Calu3 (cell line): ENCODE data around the gene CDADC1. TPM values are rescaled to one million over a fixed set of nuclear protein-coding genes. Genes with fewer than 3 reads are reported as not detected.
"Not testable (repeated sequence)": the region's sequence is repeated elsewhere in the genome, so short reads cannot be mapped to it uniquely, and the experiment has no call there.

ENCODE experiments used
- BruUV-seq: library from RNA; stranded (reverse); fragments of 400-500 nt; replicated peaks from 2 replicates; lab custom pipeline; 2021; lab: Mats Ljungman, UMichigan
- CTCF ChIA-PET: fragments of 300-600 bp; sonication (Branson Sonifier 250); formaldehyde crosslinking; loops from one replicate; lab custom pipeline; 2022; ENCODE audit warnings: antibody characterized with exemption; lab: Charles Lee
- DNase-seq: peaks from one replicate; pipeline ENCODE4 v3.0.0; 2022
- H3K27ac Mint-ChIP-seq: one replicate; pipeline ENCODE4 v1.8.0; 2022; ENCODE audit warnings: mixed read lengths; ENCODE audit not compliant: unreplicated experiment
- H3K27me3 Mint-ChIP-seq: one replicate; pipeline ENCODE4 v1.8.0; 2022; ENCODE audit warnings: mixed read lengths; ENCODE audit not compliant: unreplicated experiment
- H3K36me3 Mint-ChIP-seq: one replicate; pipeline ENCODE4 v1.8.0; 2022; ENCODE audit warnings: mild to moderate bottlenecking, moderate library complexity, mixed read lengths; ENCODE audit not compliant: insufficient read depth, unreplicated experiment
- H3K4me1 Mint-ChIP-seq: one replicate; pipeline ENCODE4 v1.8.0; 2022; ENCODE audit warnings: mild to moderate bottlenecking, low read depth, mixed read lengths; ENCODE audit not compliant: unreplicated experiment
- H3K4me3 Mint-ChIP-seq: one replicate; pipeline ENCODE4 v1.8.0; 2022; ENCODE audit warnings: mild to moderate bottlenecking, low read depth, moderate library complexity, mixed read lengths; ENCODE audit not compliant: unreplicated experiment
- H3K9me3 Mint-ChIP-seq: one replicate; pipeline ENCODE4 v1.8.0; 2022; ENCODE audit warnings: low read depth, mixed read lengths; ENCODE audit not compliant: unreplicated experiment
- intact Hi-C: fragments of 100-400 bp; cut with micrococcal nuclease; formaldehyde crosslinking; loops from one replicate; pipeline ENCODE4 v1.10.0; 2022; ENCODE audit not compliant: unreplicated experiment
- total RNA-seq: library from RNA; stranded (reverse); gene quantifications from 2 replicates; pipeline ENCODE4 v1.2.3, GENCODE V29; 2022
- TF ChIP-seq, protein P1 (sequence below): fragments of 200-600 bp; IDR thresholded peaks from one replicate; pipeline ENCODE4 v1.8.0; 2022; ENCODE audit warnings: antibody characterized with exemption; ENCODE audit not compliant: unreplicated experiment

Gene CDADC1
- total RNA-seq, 1 experiment from 2014 or later = 6.4 TPM

DNA sequence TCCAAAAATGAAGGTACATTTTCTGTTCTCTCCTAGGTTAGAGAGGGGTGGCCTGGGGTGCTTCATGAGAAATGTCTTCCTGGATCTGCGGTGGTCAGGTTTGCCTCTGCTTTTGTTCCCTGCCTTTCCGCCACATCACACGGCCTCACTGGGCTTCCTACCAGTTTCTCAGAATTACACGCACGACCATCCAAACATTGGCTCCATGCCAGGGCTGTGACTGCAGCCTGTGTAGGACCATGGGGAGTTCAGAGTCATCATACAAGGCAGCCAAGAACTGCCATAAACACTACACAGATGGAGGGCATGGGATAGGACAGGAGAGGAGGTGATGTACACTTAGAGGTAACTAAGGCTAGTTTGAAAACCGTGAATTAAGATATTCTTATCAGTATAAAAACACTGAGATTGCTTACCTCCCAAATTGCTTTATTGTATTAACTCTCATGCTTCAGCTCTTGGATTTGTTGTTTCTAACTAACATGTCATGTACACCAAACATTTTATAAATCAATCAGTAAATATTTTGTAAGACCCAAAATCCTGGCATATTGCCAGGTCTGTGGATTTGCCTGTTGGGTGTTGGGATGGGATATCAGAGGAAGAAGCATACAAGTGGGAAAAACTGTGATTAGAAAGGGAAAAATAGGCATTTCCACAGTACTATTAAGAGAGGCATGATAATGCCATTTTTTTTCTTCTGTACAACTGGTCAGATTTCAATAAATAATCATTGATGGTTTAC lies 45.2 kb downstream of the CDADC1 start:
- no peaks in the 10 kb centered on the region for H3K27me3 Mint-ChIP-seq
- no peak overlapping the region for H3K4me3 Mint-ChIP-seq
- no peak for DNase-seq
- H3K4me1 Mint-ChIP-seq = no peaks in the 10 kb centered on the region
- no peaks in the 10 kb centered on the region for H3K36me3 Mint-ChIP-seq
- no peak overlapping the region for H3K27ac Mint-ChIP-seq
- TF ChIP-seq, protein P1, sequence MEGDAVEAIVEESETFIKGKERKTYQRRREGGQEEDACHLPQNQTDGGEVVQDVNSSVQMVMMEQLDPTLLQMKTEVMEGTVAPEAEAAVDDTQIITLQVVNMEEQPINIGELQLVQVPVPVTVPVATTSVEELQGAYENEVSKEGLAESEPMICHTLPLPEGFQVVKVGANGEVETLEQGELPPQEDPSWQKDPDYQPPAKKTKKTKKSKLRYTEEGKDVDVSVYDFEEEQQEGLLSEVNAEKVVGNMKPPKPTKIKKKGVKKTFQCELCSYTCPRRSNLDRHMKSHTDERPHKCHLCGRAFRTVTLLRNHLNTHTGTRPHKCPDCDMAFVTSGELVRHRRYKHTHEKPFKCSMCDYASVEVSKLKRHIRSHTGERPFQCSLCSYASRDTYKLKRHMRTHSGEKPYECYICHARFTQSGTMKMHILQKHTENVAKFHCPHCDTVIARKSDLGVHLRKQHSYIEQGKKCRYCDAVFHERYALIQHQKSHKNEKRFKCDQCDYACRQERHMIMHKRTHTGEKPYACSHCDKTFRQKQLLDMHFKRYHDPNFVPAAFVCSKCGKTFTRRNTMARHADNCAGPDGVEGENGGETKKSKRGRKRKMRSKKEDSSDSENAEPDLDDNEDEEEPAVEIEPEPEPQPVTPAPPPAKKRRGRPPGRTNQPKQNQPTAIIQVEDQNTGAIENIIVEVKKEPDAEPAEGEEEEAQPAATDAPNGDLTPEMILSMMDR = no peak
- CTCF ChIA-PET = no interaction called here
- intact Hi-C loops = no loop called here
- no TSS peak for BruUV-seq
- H3K9me3 Mint-ChIP-seq = no peaks in the 10 kb centered on the region

DNA sequence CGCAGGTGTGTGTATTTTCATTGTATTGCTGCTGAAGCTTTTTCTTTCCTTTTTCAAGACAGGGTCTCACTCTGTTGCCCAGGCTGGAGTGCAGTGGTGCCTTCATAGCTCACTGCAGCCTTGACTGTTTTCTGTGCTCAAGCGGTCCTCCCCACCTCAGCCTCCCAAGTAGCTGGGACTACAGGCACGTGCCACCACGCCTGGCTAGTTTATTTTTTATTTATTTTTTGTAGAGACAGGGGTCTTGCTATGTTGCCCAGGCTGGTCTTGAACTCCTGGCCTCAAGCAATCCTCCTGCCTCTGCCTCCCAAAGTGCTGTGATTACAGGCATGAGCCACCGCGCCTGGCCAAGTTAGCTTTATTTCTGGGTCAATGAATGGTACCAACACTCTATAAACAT lies 47.0 kb downstream of the CDADC1 start:
- DNase-seq, H3K4me3 Mint-ChIP-seq, H3K9me3 Mint-ChIP-seq, intact Hi-C loops, H3K27ac Mint-ChIP-seq, H3K36me3 Mint-ChIP-seq, BruUV-seq, H3K27me3 Mint-ChIP-seq: not testable (repeated sequence)
- peaks cover 11% of the 10 kb centered on the region for H3K4me1 Mint-ChIP-seq
- CTCF ChIA-PET = interaction anchor here (0.6 kb wide), 1 partner anchor 264 kb away, joined by 3 read pairs; no protein-coding TSS in a partner anchor

DNA sequence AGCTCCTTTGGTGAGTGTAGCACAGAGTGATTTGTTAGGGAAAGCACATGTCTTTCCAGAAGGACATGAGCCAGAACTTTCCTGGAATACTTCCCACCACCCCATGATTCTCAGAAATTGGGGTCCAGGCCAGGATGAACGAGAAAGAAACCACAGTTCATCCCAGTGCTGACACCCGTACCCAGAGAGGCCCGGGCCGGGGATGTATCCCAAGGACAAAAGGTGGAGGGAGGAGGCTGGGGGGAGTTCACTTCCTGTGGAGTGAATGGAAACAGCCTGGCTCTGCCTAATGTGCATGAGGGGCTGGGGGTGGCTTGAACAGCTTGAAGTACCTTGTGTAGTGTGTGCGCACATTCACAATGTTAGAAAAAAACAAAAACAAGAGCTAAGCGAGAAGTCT lies 47.5 kb downstream of the CDADC1 start:
- TF ChIP-seq, protein P1 = no peak
- H3K27ac Mint-ChIP-seq = no peak overlapping the region
- no peak overlapping the region for H3K4me3 Mint-ChIP-seq
- H3K9me3 Mint-ChIP-seq = no peaks in the 10 kb centered on the region
- no peaks in the 10 kb centered on the region for H3K36me3 Mint-ChIP-seq
- CTCF ChIA-PET = no interaction called here
- no peaks in the 10 kb centered on the region for H3K27me3 Mint-ChIP-seq
- intact Hi-C loops = no loop called here
- peaks cover 14% of the 10 kb centered on the region for H3K4me1 Mint-ChIP-seq
- DNase-seq = no peak
- no TSS peak for BruUV-seq

DNA sequence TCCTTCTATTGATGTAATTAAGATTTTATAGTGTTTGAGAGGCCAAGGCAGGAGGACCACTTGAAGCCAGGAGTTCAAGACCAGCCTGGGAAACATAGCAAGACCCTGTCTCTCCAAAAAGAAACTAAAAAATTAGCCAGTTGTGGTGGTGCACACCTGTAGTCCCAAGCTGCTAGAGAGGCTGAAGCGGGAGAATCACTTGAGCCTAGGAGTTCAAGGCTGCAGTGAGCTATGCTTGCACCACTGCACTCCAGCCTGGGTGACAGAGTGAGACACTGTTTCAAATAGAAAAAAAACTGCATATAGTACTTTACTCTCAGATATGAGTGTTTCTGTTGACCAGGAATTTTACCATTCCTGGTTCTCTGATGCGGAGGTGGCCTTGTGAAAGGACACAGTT lies 48.9 kb downstream of the CDADC1 start:
- no peaks in the 10 kb centered on the region for H3K36me3 Mint-ChIP-seq
- TF ChIP-seq, protein P1 = no peak
- BruUV-seq = no TSS peak
- intact Hi-C loops = no loop called here
- no peaks in the 10 kb centered on the region for H3K27me3 Mint-ChIP-seq
- peaks cover 28% of the 10 kb centered on the region for H3K4me1 Mint-ChIP-seq
- H3K27ac Mint-ChIP-seq = no peak overlapping the region
- CTCF ChIA-PET = no interaction called here
- no peaks in the 10 kb centered on the region for H3K9me3 Mint-ChIP-seq
- no peak for DNase-seq
- H3K4me3 Mint-ChIP-seq = no peak overlapping the region

DNA sequence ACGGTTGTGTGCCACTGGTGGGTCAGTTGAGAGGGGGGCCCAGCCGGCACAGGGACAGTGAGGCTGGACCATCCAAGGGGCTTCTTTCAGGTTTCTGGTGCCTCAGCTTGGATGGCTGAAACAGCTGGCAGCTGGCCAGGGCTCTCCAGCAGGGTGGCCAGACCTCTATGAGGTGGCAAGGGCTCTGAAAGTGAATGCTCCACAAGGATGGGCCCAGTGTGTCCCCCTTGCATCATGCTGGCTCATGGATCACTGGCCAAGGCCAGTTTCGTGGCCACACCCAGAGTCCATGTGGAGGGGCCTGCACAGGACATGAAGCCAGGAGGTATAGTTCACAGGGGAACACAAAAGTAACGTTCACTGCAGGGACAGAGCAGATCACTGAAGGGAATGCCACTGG lies 49.6 kb downstream of the CDADC1 start:
- TF ChIP-seq, protein P1 = no peak
- no TSS peak for BruUV-seq

More for the DNA sequence above, 49.6 kb downstream of the CDADC1 start:
- Mint-ChIP-seq H3K27me3 (no peaks in the 10 kb centered on the region), H3K4me3 (no peak overlapping the region), H3K36me3 (no peaks in the 10 kb centered on the region), H3K27ac (no peak overlapping the region), H3K4me1 (peaks cover 30% of the 10 kb centered on the region), H3K9me3 (no peaks in the 10 kb centered on the region)
- intact Hi-C loops = no loop called here
- CTCF ChIA-PET = no interaction called here
- no peak for DNase-seq
